Suppressor macrophage treated with lipopolysaccharide for 4 hours (primary cell): ENCODE data around the gene KLC4.
A peak's percentile ranks its signal among the peaks of the same experiment; 100 is the strongest.

ENCODE experiments used
- DNase-seq: peaks from one replicate; pipeline ENCODE4 v3.0.0-alpha.2; 2020

Gene KLC4

GRCh38 chr6:43059168-43060033 lies at the start of gene KLC4, which contains the start of gene MRPL2:
Gene KLC4, plus strand, starts transcription at chr6:43059631. Its CDS starts 1,705 bp downstream, at chr6:43061336.
Gene MRPL2, minus strand, starts transcription at chr6:43059434. Its CDS starts 53 bp downstream, at chr6:43059381.
- DNase-seq, result peak; percentile 99

DNA sequence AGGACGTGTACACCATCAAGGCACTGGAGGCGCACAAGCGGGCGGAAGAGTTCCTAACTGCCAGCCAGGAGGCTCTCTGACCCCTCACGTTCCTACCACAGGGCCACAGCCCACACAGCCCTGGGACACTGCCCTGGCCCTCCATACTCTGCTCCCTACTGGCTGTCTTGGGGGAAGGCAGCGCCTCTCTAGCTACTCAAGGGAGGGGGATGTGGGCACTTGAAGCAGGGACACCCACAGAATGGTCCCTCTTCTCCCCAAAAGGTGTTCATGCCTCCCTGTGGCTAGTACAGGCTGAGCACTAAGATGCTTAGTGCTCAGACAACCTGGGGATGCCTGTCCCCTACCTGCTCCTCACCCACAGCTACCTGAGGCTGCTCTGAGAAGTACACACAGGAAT lies 48.2 kb upstream of the KLC4 start:
- no peak for DNase-seq

- DNase-seq, result no peak
Observed at GRCh38 chr6:43012364-43012763, 47.1 kb upstream of the KLC4 start.

GRCh38 chr6:43013097-43013842 lies 46.2 kb upstream of the KLC4 start:
- peak; percentile 7 for DNase-seq

DNA sequence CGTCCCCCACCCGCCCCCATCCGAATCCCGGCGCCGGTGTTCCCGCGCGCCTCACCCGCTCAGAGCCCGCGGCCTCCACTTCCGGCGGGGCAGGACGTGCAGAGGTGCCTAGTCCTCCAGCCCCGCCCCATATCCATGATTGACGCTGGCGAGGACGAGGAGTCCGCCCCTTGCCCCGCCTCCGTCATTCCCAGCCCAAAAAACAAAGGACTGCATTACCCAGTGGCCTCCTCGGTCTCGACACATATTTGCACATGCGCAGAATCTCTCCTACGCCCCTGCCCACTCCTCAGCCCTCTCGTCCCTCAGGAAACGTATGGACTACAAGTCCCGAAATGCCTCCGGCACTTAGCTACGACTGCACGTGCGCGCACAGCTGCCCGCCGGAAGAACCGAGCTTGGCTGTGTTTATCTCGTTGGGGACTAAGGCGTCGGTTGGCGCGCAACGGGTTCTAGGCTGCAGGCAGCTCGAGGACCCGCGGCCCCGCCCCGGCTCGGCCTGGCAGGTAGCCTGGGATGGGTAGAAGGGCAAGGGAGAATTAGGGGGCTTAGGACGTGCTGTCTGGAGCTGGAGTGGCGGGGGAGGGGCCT lies 45.5 kb upstream of the KLC4 start, which contains the start of the genes KLHDC3 and MEA1:
Gene KLHDC3 (plus strand): TSS at position 407 of the 591 bp plus-strand sequence. CDS start 2,944 bp downstream, outside the sequence.
Gene MEA1 (minus strand): TSS at position 104 of the 591 bp plus-strand sequence. CDS start 133 bp downstream, outside the sequence.
- peak; percentile 100 for DNase-seq

DNA sequence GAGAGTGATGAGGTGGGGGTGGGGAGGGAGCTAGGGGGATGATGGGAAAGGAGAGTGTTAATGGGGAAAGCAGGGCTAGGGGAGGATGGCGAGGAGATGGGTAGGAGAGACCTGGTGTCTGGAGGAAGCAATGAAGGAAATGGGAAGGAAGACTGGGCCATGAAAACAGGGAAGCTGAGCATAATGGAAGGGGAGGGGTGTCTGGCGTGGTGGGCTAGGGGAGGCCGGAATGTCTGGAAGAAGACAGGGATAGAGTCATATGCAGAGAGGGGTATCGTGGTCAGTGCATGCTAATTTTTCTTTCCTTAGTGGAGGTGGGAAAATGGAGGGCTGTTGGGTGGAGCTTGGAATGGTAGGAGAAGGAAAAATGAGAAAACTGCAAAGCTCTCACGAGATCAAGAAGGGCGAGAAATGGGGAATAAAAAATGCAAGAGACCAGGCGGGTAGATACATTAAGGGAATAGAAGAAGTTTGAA lies 45.0 kb upstream of the KLC4 start:
- DNase-seq, result peak; percentile 14

DNA sequence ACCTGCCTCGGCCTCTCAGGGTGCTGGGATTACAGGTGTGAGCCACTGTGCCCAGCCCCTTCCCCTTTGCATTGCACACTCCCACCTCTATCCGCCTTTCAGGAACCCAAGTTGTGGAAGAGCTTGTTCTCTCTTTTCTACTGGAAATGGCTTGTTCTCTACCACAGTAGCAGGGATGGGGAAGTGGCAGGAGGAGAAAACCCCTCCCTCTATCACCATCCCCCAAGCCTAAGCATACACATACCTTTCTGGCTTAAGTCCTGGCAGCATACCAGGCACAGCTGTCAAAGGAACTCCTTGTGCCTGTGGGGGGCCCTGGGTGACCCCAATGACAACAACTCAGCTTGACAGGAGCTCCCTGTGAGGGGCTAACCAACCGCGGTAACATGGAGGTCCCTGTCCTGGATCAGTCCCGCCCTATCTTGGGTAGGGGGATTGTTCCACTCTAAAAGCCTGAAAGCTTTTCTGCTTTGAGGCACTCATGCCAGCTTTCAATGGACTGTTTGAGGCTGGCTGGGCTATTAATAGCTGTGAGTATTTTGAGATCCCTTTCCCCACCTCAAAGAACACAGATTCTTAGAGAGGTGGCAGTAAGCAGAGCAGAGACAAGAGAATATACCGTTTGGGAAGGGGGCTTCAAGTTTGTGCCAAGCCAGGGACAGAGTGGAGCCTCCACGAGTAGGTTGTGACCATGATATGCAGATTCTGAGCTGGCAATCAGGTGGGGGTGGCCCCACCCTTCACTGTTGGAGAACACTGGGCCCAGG lies 43.1 kb upstream of the KLC4 start:
- peak; percentile 8 for DNase-seq

- DNase-seq, result no peak
Observed at GRCh38 chr6:43016943-43017334, 42.5 kb upstream of the KLC4 start.

- DNase-seq, result no peak
Observed at GRCh38 chr6:43019152-43019551, 40.3 kb upstream of the KLC4 start.

DNA sequence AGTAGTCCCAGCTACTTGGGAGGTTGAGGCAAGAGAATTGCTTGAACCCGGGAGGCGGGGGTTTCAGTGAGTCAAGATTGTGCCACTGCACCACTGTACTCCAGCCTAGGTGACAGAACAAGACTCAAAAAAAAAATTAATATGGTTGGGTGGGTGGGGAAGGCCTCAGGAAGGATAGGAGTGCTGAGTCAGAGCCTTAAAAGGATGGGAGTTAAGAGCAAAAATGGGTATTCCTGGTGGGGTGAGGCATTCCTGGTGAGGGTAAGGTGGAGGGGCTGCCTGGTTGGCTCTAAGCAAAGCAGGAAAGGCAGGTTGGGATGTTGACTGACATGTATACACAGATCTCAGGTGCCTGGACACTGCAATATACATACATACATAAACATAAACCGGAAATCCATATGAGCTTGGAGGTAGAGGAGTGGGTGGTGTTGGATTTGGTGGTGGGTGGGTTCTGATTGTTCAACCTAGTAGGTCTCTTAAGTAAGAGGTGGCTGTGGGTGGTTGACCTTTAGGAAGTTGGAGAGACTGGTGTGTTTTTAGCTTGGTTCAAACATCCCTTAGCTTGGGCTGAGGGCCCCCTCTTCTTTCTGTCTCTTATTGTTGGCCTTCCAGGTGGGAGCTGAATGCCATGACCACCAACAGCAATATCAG lies 39.3 kb upstream of the KLC4 start:
- no peak for DNase-seq

- DNase-seq, result no peak
Observed at GRCh38 chr6:43020847-43021246, 38.6 kb upstream of the KLC4 start.

GRCh38 chr6:43021270-43022047 lies 38.0 kb upstream of the KLC4 start, which contains the start of gene RRP36:
Gene RRP36, plus strand, starts transcription at chr6:43021623. Its CDS starts 32 bp downstream, at chr6:43021655.
- DNase-seq, result peak; percentile 84

GRCh38 chr6:43024436-43024835 lies 35.0 kb upstream of the KLC4 start:
- DNase-seq, result no peak

DNA sequence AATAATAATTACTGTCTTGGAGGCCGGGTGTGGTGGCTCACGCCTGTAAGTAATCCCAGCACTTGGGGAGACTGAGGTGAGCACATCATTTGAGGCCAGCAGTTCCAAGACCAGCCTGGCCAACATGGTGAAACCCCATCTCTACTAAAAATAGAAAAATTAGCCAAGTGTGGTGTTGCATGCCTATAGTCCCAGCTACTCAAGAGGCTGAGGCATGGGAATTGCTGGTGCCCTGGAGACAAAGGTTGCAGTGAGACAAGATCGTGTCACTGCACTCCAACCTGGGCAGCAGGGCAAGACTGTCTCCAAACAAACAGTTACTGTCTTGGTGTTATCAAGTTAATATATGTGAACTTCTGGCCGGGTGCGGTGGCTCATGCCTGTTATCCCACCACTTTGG lies 33.1 kb upstream of the KLC4 start:
- no peak for DNase-seq

GRCh38 chr6:43029120-43029519 lies 30.3 kb upstream of the KLC4 start:
- DNase-seq, result no peak

DNA sequence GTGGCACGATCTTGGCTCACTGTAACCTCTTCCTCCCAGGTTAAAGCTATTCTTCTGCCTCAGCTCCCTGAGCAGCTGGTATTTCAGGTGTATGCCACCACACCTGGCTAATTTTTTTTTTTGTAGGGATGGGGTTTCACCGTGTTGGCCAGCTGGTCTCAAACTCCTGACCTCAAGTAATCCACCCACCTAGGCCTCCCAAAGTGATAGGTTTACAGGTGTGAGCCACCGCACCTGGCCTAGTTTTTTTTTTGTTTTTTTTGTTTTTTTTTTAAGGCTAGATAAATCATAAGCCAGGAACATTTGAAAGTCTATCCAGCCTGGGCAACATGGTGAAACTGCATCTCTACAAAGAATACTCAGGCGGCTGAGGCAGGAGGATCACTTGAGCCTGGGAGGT lies 27.1 kb upstream of the KLC4 start:
- DNase-seq, result no peak

DNA sequence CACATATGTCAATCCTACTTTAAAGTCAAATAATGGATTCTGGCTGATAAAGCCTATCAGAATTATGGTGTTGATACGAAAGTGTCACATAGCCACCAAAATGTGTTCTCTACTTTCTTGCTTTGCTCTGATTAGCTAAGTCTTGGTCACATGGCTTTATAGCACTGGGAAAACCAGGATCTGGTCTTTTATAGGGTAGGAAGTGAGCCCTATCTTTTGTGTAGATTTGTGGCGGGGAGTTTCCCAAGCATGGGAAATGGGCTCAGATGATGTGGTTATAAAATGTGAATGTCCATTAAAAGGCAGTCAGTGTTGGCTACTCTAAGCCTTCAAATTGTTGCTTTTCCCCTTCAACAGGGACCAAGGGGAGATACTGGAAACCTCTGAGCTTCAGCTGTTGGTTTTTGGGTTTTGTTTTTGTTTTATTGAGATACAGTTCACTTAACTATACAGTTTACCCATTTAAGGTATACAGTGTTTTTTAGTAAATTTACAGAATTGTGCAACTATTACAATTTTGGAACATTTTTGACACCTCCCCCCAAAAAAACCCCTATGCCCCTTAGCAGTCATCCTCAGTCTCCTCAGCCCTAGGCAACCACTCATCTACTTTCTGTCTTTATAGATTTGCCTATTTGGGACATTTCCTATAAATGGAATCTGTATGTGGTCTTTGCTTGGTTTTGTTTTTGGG lies 25.8 kb upstream of the KLC4 start:
- peak; percentile 44 for DNase-seq

GRCh38 chr6:43034190-43034525 lies 25.3 kb upstream of the KLC4 start:
- no peak for DNase-seq

DNA sequence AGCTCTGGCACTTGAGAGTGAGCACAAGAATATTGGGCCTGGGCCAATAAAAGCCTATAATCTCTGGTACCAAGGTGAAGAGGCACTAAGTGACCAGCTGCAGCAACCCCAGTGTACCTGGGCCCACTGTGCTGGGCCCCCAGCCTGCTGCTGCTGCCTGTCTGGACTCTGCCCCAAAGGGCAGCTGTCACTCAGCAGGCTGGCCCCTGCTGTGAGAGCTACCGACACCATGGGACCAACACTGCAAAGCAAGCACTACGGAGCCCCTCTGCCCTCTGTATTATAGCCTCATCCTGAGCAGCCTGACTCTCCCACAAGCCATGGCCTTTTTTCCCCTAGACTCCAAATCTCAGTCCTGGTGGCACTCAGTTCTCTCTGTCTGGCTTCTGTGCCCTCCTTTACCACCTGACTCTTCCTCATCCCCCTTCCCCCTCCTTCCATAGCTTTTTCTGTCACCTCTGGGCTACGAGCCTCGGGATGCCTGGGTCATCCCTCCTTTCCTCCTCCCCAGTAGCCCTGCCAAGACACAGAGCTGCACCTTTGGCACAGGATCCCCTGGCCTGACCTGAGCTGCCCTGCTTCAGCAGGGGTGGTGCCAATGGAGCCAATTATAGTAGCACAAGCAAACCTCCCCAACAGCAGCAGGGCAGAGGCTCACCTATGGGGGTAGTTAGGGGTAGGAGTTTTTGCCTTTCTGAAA lies 23.8 kb upstream of the KLC4 start:
- no peak for DNase-seq

- DNase-seq, result no peak
Observed at GRCh38 chr6:43036712-43037111, 22.7 kb upstream of the KLC4 start.
